SIG-M5 (cell line): ENCODE measurements around the gene MCOLN1.

Source experiments
- DNase-seq: peaks from one replicate; lab custom pipeline; 2025; lab: John Stamatoyannopoulos, UW

MCOLN1 gene

GRCh38 chr19:7502552-7502951 lies 19.9 kb upstream of the MCOLN1 start:
- no peak for DNase-seq

- no peak for DNase-seq
Measured at GRCh38 chr19:7504684-7505083, 17.7 kb upstream of the MCOLN1 start.

GRCh38 chr19:7505288-7505681 lies 17.1 kb upstream of the MCOLN1 start:
- DNase-seq, result no peak

- no peak for DNase-seq
Measured at GRCh38 chr19:7505682-7506384, 16.6 kb upstream of the MCOLN1 start.

GRCh38 chr19:7506385-7507328 lies 15.8 kb upstream of the MCOLN1 start:
- DNase-seq, result no peak

GRCh38 chr19:7507884-7508283 lies 14.5 kb upstream of the MCOLN1 start:
- no peak for DNase-seq

GRCh38 chr19:7509625-7510024 lies 12.8 kb upstream of the MCOLN1 start:
- DNase-seq, result no peak

- no peak for DNase-seq
Measured at GRCh38 chr19:7512400-7512851, 10.0 kb upstream of the MCOLN1 start.

- DNase-seq, result no peak
Measured at GRCh38 chr19:7513809-7514642, 8.4 kb upstream of the MCOLN1 start.

- no peak for DNase-seq
Measured at GRCh38 chr19:7515110-7515644, 7.2 kb upstream of the MCOLN1 start.

GRCh38 chr19:7515645-7516151 lies 6.7 kb upstream of the MCOLN1 start, which contains the start of gene ZNF358:
Gene ZNF358 (plus strand): TSS chr19:7516103. CDS start chr19:7519243, 3,140 bp downstream.
- no peak for DNase-seq

GRCh38 chr19:7516333-7516732 lies 6.1 kb upstream of the MCOLN1 start:
- no peak for DNase-seq

- DNase-seq, result no peak
Measured at GRCh38 chr19:7516878-7517277, 5.5 kb upstream of the MCOLN1 start.

GRCh38 chr19:7519361-7520130 lies 2.9 kb upstream of the MCOLN1 start:
- no peak for DNase-seq

- DNase-seq, result no peak
Measured at GRCh38 chr19:7520131-7521051, 2.0 kb upstream of the MCOLN1 start.

- DNase-seq, result no peak
Measured at GRCh38 chr19:7521551-7522071, 813 bp upstream of the MCOLN1 start.

GRCh38 chr19:7522923-7523667 lies 671 bp downstream of the MCOLN1 start:
- DNase-seq, result no peak

GRCh38 chr19:7524523-7524922 lies 2.1 kb downstream of the MCOLN1 start:
- no peak for DNase-seq
